Right lobe of liver (tissue), 4 donors: Measurements from ENCODE around the gene DSCAML1.

Experiments used
- POLR2A ChIP-seq: fragments of 450-650 bp; IDR thresholded peaks from one replicate; pipeline ENCODE4 v1.6.1; 2017; ENCODE audit warnings: antibody characterized with exemption, mild to moderate bottlenecking
- TF ChIP-seq, protein P1 (sequence below), 4 donors: fragments of 200-600 bp in 3 of 4; fragments of 450-650 bp in 1 of 4; IDR thresholded peaks; one replicate each; pipeline versions ENCODE4 v1.5.1 to v1.8.0; 2016 to 2022; ENCODE audit warnings: antibody characterized with exemption in 4 of 4, mild to moderate bottlenecking in 2 of 4
- donor health status: DM: no; HTN: no; CAD: no.
- donor health status: DM: no; HTN: no; CAD: no.
- donor health status: DM: no; HTN: yes; CAD: no.

DNA sequence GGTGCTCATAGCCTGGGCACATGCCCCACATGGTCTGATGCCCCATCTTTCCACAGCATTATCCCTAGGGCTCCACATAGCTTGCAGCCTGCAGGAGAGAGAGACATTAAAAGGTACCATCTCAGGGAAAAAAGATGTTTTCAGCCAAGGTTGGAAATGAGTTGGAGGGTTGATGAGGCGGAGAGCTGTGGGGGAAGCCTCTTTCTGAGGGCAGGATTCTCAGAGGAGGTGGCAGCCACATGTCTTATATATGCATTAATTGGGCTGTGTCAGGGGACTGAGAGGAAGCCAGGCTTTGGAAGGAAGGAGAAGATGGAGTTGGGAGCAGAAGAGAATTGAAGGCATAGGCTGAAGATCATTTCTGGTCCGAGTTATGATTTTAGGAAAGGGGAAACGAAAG is 411.5 kb downstream of the DSCAML1 start:
- TF ChIP-seq, protein P1, sequence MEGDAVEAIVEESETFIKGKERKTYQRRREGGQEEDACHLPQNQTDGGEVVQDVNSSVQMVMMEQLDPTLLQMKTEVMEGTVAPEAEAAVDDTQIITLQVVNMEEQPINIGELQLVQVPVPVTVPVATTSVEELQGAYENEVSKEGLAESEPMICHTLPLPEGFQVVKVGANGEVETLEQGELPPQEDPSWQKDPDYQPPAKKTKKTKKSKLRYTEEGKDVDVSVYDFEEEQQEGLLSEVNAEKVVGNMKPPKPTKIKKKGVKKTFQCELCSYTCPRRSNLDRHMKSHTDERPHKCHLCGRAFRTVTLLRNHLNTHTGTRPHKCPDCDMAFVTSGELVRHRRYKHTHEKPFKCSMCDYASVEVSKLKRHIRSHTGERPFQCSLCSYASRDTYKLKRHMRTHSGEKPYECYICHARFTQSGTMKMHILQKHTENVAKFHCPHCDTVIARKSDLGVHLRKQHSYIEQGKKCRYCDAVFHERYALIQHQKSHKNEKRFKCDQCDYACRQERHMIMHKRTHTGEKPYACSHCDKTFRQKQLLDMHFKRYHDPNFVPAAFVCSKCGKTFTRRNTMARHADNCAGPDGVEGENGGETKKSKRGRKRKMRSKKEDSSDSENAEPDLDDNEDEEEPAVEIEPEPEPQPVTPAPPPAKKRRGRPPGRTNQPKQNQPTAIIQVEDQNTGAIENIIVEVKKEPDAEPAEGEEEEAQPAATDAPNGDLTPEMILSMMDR (IDR thresholded peaks at IDR 0.05): no peak
- TF ChIP-seq POLR2A: no peak
